Suppressor macrophage treated with lipopolysaccharide for 4 hours (primary cell): ENCODE measurements around the gene MPRIP.
A peak's percentile ranks its signal among the peaks of the same experiment; 100 is the strongest.
"Not testable (repeated sequence)": the region's sequence is repeated elsewhere in the genome, so short reads cannot be mapped to it uniquely, and the experiment has no call there.

Experiments
- DNase-seq: peaks from one replicate; pipeline ENCODE4 v3.0.0-alpha.2; 2020

Gene MPRIP

GRCh38 chr17:17042384-17042736 lies at the start of gene MPRIP:
MPRIP (plus strand) TSS chr17:17042457; CDS start chr17:17042849, 392 bp downstream.
- DNase-seq, result no peak

- DNase-seq, result no peak
Observed at GRCh38 chr17:16994631-16995030, 47.6 kb upstream of the MPRIP start.

GRCh38 chr17:16995930-16996329 lies 46.3 kb upstream of the MPRIP start:
- DNase-seq, result no peak

GRCh38 chr17:16996726-16997125 lies 45.5 kb upstream of the MPRIP start:
- DNase-seq, result not testable (repeated sequence)

GRCh38 chr17:16997514-16998429 lies 44.5 kb upstream of the MPRIP start:
- DNase-seq, result no peak

- DNase-seq, result no peak
Observed at GRCh38 chr17:16999931-17000625, 42.2 kb upstream of the MPRIP start.

- DNase-seq, result no peak
Observed at GRCh38 chr17:17001076-17001777, 41.0 kb upstream of the MPRIP start.

GRCh38 chr17:17001874-17002520 lies 40.3 kb upstream of the MPRIP start:
- peak; percentile 75 for DNase-seq

GRCh38 chr17:17002731-17003715 lies 39.2 kb upstream of the MPRIP start:
- DNase-seq, result not testable (repeated sequence)

GRCh38 chr17:17004251-17004996 lies 37.8 kb upstream of the MPRIP start:
- no peak for DNase-seq

GRCh38 chr17:17004997-17005614 lies 37.2 kb upstream of the MPRIP start:
- not testable (repeated sequence) for DNase-seq

GRCh38 chr17:17007891-17008290 lies 34.4 kb upstream of the MPRIP start:
- not testable (repeated sequence) for DNase-seq

GRCh38 chr17:17008621-17009397 lies 33.4 kb upstream of the MPRIP start:
- DNase-seq, result not testable (repeated sequence)

- DNase-seq, result not testable (repeated sequence)
Observed at GRCh38 chr17:17009972-17010371, 32.3 kb upstream of the MPRIP start.

GRCh38 chr17:17010545-17011034 lies 31.7 kb upstream of the MPRIP start:
- DNase-seq, result not testable (repeated sequence)

- peak; percentile 39 for DNase-seq
Observed at GRCh38 chr17:17011043-17011907, 31.0 kb upstream of the MPRIP start.

GRCh38 chr17:17013828-17014747 lies 28.2 kb upstream of the MPRIP start:
- not testable (repeated sequence) for DNase-seq
